SU-DHL-6 (cell line): Measurements from ENCODE around the gene SCLY.

Experiments
- EZH2phosphoT487 ChIP-seq: fragments of 200-600 bp; sonication (generic), shearing (Covaris generic); conservative IDR thresholded peaks from 2 replicates; pipeline ENCODE4 v1.6.1; 2018; ENCODE audit warnings: mild to moderate bottlenecking, antibody characterized with exemption, low read length, moderate library complexity, mixed read lengths
- TF ChIP-seq, protein P1 (sequence below): fragments of 200-600 bp; sonication (generic); IDR thresholded peaks from one replicate; pipeline ENCODE4 v1.5.1; 2017; ENCODE audit warnings: antibody characterized with exemption, mild to moderate bottlenecking, low read length, moderate library complexity; ENCODE audit not compliant: insufficient read depth, poor library complexity, severe bottlenecking

DNA sequence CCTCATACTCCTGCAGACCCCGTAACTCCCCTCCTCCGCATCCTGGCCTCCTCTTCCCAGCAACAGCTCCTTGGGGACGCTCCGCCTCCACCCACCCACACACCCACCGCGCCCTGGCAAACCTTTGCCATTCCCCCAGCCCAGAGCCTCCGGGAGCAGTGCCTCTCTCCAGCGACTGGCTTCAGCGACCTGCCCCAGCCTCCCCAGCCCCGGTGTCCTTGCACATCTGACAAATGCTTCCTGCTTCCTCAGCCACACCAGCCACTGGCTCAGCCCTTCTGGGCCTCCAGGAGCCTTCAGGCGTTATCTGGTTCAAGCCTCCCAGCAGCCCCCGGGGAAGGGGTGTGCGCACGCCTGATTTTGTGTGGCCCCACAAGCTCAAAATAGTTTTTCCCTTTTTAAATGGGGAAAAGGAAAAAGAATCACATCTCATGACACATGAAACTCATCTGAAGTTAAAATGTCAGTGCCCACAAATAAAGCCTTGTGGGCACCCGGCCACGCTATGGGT is 53.6 kb downstream of the SCLY start:
- TF ChIP-seq, protein P1, sequence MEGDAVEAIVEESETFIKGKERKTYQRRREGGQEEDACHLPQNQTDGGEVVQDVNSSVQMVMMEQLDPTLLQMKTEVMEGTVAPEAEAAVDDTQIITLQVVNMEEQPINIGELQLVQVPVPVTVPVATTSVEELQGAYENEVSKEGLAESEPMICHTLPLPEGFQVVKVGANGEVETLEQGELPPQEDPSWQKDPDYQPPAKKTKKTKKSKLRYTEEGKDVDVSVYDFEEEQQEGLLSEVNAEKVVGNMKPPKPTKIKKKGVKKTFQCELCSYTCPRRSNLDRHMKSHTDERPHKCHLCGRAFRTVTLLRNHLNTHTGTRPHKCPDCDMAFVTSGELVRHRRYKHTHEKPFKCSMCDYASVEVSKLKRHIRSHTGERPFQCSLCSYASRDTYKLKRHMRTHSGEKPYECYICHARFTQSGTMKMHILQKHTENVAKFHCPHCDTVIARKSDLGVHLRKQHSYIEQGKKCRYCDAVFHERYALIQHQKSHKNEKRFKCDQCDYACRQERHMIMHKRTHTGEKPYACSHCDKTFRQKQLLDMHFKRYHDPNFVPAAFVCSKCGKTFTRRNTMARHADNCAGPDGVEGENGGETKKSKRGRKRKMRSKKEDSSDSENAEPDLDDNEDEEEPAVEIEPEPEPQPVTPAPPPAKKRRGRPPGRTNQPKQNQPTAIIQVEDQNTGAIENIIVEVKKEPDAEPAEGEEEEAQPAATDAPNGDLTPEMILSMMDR = no peak
- no peak for TF ChIP-seq EZH2phosphoT487
